HG02981 (cell line): ENCODE data around the gene RCAN2.

Source experiments
- ATAC-seq: cut with Tn5 transposase; IDR thresholded peaks from one replicate; pipeline ENCODE4 v1.9.1; 2021; ENCODE audit warnings: mild to moderate bottlenecking, moderate library complexity; ENCODE audit not compliant: unreplicated experiment

RCAN2 gene

GRCh38 chr6:46262928-46263706, 228.1 kb downstream of the RCAN2 start:
- ATAC-seq = no peak

DNA sequence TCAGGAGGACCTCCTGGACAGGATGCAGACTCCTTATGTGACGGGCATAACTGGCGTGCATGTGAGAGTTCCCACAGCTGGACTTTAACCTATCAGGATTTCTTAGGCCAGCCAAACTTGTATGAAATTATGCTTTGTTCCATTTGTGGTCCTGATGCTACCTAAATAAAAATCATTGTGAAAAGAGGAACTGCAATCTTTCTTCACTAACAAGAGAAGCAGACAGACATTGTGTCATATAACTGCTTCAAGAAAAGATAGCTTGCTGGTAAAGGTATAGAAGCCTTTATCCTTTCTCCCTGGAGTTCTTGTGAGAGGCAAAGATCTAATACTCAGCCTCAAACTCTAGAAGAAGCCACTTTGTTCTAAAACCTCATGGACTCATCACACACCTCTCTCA, 233.0 kb downstream of the RCAN2 start:
- no peak for ATAC-seq

DNA sequence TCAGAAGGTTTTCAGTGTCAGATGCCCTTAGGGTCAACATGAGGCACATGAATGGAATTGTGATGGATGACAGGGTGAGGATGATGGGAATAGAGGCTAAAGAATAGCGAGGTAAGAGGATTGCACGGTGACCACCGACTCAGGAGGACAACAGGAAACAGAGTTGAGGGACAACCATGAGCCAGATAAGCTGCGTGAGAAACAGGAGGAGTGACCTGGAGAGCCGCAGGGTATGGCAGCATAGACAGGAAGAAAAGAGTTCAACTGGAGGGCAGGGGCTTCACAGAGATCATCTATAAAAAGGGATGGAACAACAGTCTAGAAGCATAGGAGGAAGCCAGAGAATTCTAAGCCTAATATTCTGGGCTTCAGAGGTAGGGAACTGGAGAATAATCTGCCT, 235.7 kb downstream of the RCAN2 start:
- ATAC-seq = no peak

- no peak for ATAC-seq
Measured at GRCh38 chr6:46254946-46255345, 236.3 kb downstream of the RCAN2 start.

GRCh38 chr6:46254331-46254730, 236.9 kb downstream of the RCAN2 start:
- ATAC-seq = no peak

DNA sequence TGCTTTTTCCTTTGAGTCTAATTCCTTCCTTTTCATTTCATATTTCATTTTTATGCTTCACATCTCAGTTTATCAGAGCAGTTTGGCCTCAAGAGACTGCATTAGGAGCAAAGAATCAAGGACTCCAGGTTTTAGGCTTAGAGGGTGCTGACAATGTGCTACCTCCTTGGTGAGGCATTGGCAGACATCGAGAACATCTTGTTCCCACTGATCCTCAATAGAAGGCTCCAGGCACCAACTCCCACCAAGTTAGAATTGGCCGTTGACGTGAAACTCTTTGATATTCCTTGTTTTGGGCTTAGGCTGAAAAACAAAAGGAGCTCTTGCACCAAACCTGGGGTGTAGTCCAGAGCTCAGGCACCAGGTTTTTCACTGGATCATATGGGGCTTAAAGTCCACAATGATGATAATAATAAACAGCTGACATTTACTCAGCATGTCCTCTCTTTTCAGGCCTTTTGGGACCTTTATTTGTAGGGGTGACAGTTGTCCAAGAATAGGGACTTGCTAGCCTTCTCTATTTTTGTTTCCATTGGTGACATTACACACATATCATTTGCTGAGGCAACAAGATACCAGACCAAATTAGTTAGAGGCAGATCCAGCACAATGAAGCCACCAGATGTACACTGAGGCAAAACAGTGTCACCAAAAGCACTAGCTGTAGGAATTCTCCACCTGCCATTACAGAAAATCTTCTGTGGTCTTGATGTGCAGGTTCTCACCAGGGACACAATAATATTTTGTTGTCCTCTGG, 239.5 kb downstream of the RCAN2 start:
- ATAC-seq = no peak

GRCh38 chr6:46248143-46248542, 243.1 kb downstream of the RCAN2 start:
- ATAC-seq = no peak

- no peak for ATAC-seq
Measured at GRCh38 chr6:46246727-46247126, 244.5 kb downstream of the RCAN2 start.

GRCh38 chr6:46246081-46246480, 245.2 kb downstream of the RCAN2 start:
- no peak for ATAC-seq

DNA sequence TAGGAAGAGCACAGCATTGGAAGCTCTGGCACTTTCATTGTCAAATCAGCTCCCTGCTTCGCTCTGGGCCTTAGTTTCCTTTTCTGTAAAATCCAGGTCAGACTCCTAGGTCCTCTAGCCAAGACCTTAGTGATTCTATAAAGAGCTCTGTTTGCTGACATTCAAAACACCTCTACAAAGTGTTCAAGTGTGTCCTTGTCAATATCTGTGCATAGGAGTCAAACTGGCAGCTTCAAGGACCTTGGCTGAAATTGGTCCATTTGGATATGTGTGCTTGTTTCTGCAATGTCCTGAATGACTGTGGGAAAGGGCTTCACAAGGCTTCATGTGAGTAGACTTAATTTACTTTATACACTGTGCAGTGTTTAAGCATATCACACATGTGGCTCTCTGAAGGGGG, 246.6 kb downstream of the RCAN2 start:
- no peak for ATAC-seq

- no peak for ATAC-seq
Measured at GRCh38 chr6:46243754-46244153, 247.5 kb downstream of the RCAN2 start.

DNA sequence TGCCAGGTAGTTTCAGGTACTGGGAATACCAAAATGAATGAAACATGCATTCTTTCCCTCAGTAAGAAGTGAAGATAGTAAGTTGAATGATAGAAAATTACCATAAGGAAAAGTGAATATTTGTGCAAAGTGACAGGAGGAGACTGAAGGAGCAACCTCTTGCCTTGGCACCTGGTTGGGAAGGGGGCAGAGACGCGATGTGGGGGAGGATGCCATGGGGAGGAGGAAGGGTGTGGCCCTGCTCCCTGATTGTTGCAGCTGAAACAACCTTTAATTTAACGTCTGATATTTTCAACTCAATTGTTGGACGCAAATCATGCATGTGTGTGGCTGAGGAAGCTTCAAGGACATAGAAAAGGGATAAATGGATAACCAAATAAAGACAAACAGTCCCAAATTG, 248.3 kb downstream of the RCAN2 start:
- no peak for ATAC-seq

DNA sequence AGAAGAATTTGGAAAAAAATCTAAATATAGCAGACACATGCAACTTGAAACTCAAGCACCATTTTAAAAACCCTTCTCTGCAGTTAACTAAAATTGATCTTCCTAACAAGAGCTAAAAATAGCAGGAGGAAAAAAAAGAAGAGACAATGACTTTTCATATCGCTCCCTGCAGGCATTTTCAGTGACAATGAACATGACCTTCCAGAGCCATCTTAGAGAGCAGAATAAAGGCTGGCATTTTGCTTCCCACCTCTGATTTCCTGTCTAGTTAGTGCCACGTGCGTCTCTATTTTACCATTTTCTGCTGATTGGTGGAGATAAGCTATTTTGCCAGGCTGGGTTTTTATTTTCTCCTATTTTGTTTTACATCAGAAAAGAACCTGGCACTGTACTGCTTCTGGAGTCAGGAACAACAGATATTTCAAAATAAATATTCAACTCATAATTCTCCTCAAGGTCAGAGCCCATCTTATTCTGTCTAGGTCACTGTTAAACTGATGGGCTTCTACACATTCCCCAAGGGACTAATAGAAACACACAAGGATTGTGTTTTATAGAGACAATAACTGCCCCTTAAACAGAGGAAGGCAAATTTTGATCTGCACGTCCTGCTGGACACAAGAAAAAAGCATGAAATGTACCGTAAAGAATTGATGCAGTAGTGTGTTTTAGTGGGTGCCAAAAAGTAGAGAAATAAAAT, 250.2 kb downstream of the RCAN2 start:
- ATAC-seq = no peak

- no peak for ATAC-seq
Measured at GRCh38 chr6:46236752-46237151, 254.5 kb downstream of the RCAN2 start.

GRCh38 chr6:46235242-46235641, 256.0 kb downstream of the RCAN2 start:
- no peak for ATAC-seq

DNA sequence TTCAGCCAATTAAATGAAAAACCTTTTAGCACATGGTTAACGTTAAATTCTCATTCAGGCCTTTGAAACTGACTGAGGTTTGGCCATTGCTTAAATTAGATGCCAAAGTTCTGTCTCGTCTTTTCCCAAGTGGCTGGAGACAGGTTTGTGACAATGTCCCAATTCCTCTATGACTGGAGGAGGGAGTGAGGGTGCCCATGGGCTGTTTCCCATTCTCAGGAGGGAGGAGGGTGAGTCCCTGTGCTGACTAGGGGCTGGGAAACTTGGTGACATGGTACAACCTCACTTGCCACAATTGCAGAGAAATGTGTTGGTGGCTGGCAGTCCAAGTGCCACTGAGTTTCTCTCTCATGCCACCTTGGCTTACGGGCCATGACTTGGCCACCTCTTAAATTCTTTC, 256.5 kb downstream of the RCAN2 start:
- no peak for ATAC-seq

DNA sequence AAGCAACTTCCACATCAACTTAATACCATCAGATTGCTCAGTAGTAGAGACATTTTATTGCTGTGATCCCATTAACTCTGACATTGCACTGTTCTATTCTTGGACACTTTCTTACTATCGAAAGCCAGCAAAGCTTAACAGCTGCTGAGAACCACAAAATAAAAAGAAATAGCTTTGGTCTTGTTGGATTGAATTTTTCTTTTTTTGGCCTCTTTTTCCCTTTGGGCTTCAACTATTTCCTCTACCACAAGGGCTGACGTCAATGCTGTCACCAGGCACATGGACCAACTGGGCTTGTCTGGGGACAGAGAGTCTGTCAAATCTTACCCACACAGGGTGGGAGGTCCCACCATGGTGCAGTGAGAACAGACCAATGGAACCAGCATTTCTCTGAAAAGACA, 257.1 kb downstream of the RCAN2 start:
- ATAC-seq = no peak

DNA sequence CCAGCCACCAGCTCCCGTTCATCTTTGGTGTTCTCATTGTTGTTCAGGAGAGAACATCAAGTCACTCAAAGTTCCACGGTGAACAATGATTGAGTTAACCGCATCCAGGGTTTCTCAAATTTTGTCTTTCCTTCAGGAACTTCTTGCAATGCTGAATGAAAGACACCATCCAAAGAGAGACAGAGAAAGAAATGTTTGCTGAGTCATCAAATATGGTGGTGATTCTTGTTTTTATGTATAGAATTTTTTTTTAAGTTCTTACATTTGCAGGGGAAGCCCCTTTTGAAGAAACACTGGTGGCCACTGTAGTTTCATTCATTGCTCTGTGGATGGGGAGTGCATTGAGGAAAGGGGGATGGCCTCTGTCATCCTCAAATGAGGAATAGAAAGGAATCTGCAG, 258.1 kb downstream of the RCAN2 start:
- no peak for ATAC-seq

DNA sequence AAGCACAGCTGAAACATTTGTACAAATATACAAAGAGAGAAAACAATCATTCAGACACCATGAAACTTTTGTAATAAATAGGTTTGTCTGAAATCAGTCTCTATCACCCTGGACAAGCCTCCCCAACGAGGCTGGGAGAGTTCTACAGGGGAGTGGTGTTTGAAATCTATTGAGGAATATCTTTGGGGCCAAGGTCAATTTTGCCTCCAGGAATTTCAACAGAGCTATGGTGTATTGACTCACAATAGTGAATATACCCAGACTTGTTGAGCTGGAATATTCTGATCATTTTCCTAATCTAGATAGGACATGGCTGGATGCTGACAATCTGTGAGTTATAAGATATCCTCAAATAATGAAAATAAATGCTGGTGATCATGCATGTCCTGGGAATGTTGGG, 269.0 kb downstream of the RCAN2 start:
- ATAC-seq = no peak

DNA sequence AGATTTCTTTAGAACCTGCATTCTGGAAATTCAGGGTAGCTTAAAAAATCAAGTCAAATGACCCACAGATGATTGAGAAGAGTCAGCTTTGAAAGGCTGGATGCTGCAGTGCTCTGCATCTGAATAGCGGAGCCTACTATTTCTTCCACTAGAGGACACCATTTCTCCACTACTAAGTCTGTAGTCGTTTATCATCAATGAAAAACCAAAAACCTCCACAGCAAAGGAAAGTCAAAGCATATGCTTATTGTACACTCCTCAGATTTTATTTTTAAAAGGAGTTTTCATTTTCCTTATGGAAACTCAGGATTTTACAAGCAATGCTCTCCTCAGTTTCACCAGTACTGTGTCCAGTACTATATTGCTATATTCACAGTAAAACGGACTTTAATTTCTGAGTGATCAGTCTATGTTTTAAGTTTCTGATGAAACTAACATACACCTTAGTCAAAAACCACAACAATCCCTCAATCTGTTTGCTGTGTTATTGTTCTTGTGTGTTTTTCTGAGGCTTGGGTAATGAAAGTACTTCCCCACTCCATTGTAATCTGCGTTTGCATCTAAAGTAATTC, 269.9 kb downstream of the RCAN2 start:
- ATAC-seq = peak; percentile 50
